OCI-LY7 (cell line): ENCODE data around the gene ZNF691. TPM values are rescaled to one million over a fixed set of nuclear protein-coding genes. Genes with fewer than 3 reads are reported as not detected.

Experiments used
- BruUV-seq: library from RNA; stranded (reverse); fragments of 400-500 nt; replicated peaks from 2 replicates; lab custom pipeline; 2021; lab: Mats Ljungman, UMichigan
- CTCF ChIA-PET: fragments of 300-600 bp; sonication (Branson Sonifier 250); formaldehyde crosslinking; loops from one replicate; lab custom pipeline; 2022; ENCODE audit warnings: antibody characterized with exemption; ENCODE audit not compliant: unreplicated experiment; lab: Charles Lee
- POLR2A ChIA-PET: fragments of 300-600 bp; sonication (Branson Sonifier 250); formaldehyde crosslinking; loops from one replicate; lab custom pipeline; 2022; ENCODE audit warnings: antibody characterized with exemption; lab: Charles Lee
- DNase-seq: peaks from one replicate; pipeline ENCODE4 v3.0.0-alpha.2; 2015; ENCODE audit warnings: low spot score
- H2AFZ ChIP-seq: fragments of 200-600 bp; sonication (generic), shearing (Covaris generic); 2 replicates; pipeline ENCODE4 v1.6.1; 2014; ENCODE audit warnings: mild to moderate bottlenecking, antibody characterized with exemption, low read length, moderate library complexity
- H3K27ac ChIP-seq: fragments of 200-600 bp; sonication (generic); 2 replicates; pipeline ENCODE4 v1.5.1; 2014; ENCODE audit warnings: mixed run types, low read depth, mild to moderate bottlenecking, moderate library complexity, low read length, inconsistent platforms; ENCODE audit not compliant: poor library complexity, severe bottlenecking
- H3K36me3 ChIP-seq: fragments of 200-600 bp; sonication (generic); 2 replicates; pipeline ENCODE4 v1.6.1; 2014; ENCODE audit warnings: mild to moderate bottlenecking, antibody characterized with exemption, low read length, moderate library complexity, mixed read lengths; ENCODE audit not compliant: insufficient read depth
- H3K4me1 ChIP-seq: fragments of 200-600 bp; sonication (generic); 2 replicates; pipeline ENCODE4 v1.5.1; 2014; ENCODE audit warnings: mild to moderate bottlenecking, low read length; ENCODE audit not compliant: insufficient read depth, poor library complexity, severe bottlenecking
- H3K4me2 ChIP-seq: fragments of 200-600 bp; sonication (generic); 2 replicates; pipeline ENCODE4 v1.6.1; 2014; ENCODE audit warnings: mild to moderate bottlenecking, low read length
- H3K4me3 ChIP-seq: fragments of 200-600 bp; sonication (generic); 2 replicates; pipeline ENCODE4 v1.5.1; 2014; ENCODE audit warnings: mild to moderate bottlenecking, low read depth, low read length; ENCODE audit not compliant: poor library complexity, severe bottlenecking
- H3K79me2 ChIP-seq: fragments of 200-600 bp; sonication (generic); 2 replicates; pipeline ENCODE4 v1.6.1; 2016; ENCODE audit warnings: low read depth, mild to moderate bottlenecking, low read length, moderate library complexity, mixed read lengths; ENCODE audit not compliant: insufficient read depth
- H3K9me2 ChIP-seq: fragments of 200-600 bp; sonication (generic); 2 replicates; pipeline ENCODE4 v1.6.1; 2016; ENCODE audit warnings: mild to moderate bottlenecking, low read length, mixed read lengths; ENCODE audit not compliant: insufficient read depth
- H3K9me3 ChIP-seq: fragments of 200-600 bp; sonication (generic); 2 replicates; pipeline ENCODE4 v1.6.1; 2014; ENCODE audit warnings: mild to moderate bottlenecking, mixed run types, low read length, mixed read lengths
- H4K20me1 ChIP-seq: fragments of 200-600 bp; sonication (generic); 2 replicates; pipeline ENCODE4 v1.6.1; 2014; ENCODE audit warnings: mild to moderate bottlenecking, antibody characterized with exemption, low read length, moderate library complexity, mixed read lengths; ENCODE audit not compliant: insufficient read depth
- EZH2phosphoT487 ChIP-seq: fragments of 200-600 bp; sonication (generic); IDR thresholded peaks from 2 replicates; pipeline ENCODE4 v1.6.1; 2018; ENCODE audit warnings: low read depth, borderline replicate concordance, mild to moderate bottlenecking, mixed run types, antibody characterized with exemption, low read length, moderate library complexity, mixed read lengths
- intact Hi-C: fragments of 100-400 bp; cut with micrococcal nuclease; formaldehyde crosslinking; loops from one replicate; pipeline ENCODE4 v1.10.0; 2022; ENCODE audit not compliant: unreplicated experiment
- total RNA-seq, 2 experiments: library from RNA; depleted of rRNA in 1 of 2; stranded (reverse); fragments of >200 nt in 1 of 2; shearing (Covaris generic) in 1 of 2; gene quantifications; 2 replicates each; pipeline ENCODE4 v1.2.3, GENCODE V29; 2014 to 2022
- TF ChIP-seq, protein P1 (sequence below): fragments of 200-600 bp; sonication (generic); conservative IDR thresholded peaks from 2 replicates; pipeline ENCODE4 v1.5.1; 2014; ENCODE audit warnings: mild to moderate bottlenecking, antibody characterized with exemption, low read length, moderate library complexity, mixed read lengths

Gene ZNF691
- total RNA-seq, 2 experiments from 2014 or later: 17.8 to 21.1 TPM

DNA sequence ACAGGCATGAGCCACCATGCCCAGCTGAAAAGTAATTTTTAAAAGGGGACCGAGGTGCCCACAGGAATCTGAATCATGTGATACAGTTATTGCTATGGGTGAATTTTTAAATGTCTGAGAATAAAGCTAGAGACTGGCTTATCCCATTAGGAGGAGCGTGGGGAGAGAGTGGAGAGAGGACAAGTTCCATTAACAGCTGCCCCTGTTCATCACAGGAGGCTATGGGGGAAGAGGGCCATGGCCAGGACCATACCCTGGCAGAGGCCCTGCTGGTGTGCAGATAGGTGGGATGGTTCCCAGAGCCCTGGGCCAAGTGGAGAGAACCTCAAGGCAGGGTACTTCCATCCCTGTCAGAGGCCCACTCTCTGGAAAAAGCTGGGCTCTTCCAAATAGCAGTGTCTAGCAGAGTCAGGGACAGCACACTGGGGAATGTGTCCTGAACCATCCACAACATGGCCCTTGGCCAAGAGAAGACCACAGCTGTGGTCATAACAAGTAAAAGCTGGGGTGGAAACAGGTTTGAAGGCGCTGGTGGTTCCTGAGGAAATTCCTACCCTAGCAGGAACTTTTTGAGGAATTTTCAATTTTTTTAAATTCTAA, 13.7 kb upstream of the ZNF691 start:
- Histone ChIP-seq H3K4me1 (no peaks in the 10 kb centered on the region), H3K9me3 (no peaks in the 10 kb centered on the region)
- intact Hi-C loops: no loop called here

DNA sequence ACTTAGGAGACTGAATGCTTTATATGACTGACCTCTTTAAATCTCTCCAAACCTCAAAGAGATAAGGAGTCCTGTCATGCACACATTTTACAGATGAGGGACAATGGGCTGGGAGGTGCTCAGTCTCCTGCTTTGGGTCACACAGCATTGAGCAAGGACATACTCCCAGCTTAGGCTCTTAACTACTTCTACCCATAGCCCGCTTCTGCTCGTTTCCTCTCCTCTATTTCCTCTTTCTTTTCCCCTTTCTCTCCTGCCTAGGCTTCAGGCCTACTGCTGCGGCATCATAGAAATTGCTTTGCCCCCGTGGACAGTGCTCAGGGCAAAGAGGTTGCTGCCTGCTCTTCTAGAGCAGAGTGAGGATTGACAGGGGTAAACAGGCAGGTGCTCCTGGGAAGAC, 12.4 kb upstream of the ZNF691 start:
- H3K79me2 ChIP-seq: no peaks in the 10 kb centered on the region
- ChIA-PET CTCF (no interaction called here), POLR2A (interaction anchor here (0.9 to 1.2 kb wide), 2 partner anchors 11 to 21 kb away, joined by 4 to 6 read pairs; no protein-coding TSS in a partner anchor)
- no peak overlapping the region for H3K4me3 ChIP-seq
- no peak for TF ChIP-seq EZH2phosphoT487
- TF ChIP-seq, protein P1, sequence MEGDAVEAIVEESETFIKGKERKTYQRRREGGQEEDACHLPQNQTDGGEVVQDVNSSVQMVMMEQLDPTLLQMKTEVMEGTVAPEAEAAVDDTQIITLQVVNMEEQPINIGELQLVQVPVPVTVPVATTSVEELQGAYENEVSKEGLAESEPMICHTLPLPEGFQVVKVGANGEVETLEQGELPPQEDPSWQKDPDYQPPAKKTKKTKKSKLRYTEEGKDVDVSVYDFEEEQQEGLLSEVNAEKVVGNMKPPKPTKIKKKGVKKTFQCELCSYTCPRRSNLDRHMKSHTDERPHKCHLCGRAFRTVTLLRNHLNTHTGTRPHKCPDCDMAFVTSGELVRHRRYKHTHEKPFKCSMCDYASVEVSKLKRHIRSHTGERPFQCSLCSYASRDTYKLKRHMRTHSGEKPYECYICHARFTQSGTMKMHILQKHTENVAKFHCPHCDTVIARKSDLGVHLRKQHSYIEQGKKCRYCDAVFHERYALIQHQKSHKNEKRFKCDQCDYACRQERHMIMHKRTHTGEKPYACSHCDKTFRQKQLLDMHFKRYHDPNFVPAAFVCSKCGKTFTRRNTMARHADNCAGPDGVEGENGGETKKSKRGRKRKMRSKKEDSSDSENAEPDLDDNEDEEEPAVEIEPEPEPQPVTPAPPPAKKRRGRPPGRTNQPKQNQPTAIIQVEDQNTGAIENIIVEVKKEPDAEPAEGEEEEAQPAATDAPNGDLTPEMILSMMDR: no peak
- H2AFZ ChIP-seq: no peak overlapping the region
- no peaks in the 10 kb centered on the region for H4K20me1 ChIP-seq
- no peaks in the 10 kb centered on the region for H3K36me3 ChIP-seq
- no peaks in the 10 kb centered on the region for H3K9me3 ChIP-seq
- H3K27ac ChIP-seq: no peak overlapping the region
- DNase-seq: no peak
- BruUV-seq: no TSS peak
- intact Hi-C loops: no loop called here
- H3K4me1 ChIP-seq: no peaks in the 10 kb centered on the region
- no peaks in the 10 kb centered on the region for H3K9me2 ChIP-seq
- H3K4me2 ChIP-seq: no peak overlapping the region

More for the DNA sequence above, 13.7 kb upstream of the ZNF691 start:
- Histone ChIP-seq H3K27ac (no peak overlapping the region), H3K9me2 (no peaks in the 10 kb centered on the region), H4K20me1 (no peaks in the 10 kb centered on the region), H3K4me2 (no peak overlapping the region), H3K4me3 (no peak overlapping the region), H3K79me2 (no peaks in the 10 kb centered on the region), H3K36me3 (no peaks in the 10 kb centered on the region), H2AFZ (no peak overlapping the region)
- TF ChIP-seq EZH2phosphoT487: no peak
- TF ChIP-seq, protein P1: no peak
- BruUV-seq: no TSS peak
- no peak for DNase-seq
- ChIA-PET CTCF (no interaction called here), POLR2A (interaction anchor here (1.0 to 1.4 kb wide), 3 partner anchors 13 to 20 kb away, joined by 4 to 6 read pairs (median 5); partner anchors contain the start of genes ERMAP, SVBP and ZNF691)

DNA sequence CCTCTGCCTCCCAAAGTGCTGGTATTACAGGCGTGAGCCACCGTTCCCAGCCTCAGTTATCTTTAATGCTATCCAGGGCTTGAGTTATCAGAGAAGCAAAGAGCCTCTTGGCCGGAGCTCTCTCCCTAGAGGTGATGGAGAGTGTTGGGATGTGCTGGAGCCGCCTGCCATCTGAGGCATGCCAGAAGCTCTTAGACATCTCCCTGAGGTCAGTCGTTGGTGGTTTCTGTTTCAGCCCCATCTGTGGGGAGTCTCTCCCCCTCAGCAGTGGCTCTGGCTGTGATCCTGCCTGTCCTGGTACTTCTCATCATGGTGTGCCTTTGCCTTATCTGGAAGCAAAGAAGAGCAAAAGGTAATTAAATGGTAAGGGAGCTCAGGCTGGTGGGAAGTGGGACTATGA, 11.6 kb upstream of the ZNF691 start:
- no peaks in the 10 kb centered on the region for H3K9me2 ChIP-seq
- H4K20me1 ChIP-seq: no peaks in the 10 kb centered on the region
- no peaks in the 10 kb centered on the region for H3K36me3 ChIP-seq
- H3K4me3 ChIP-seq: no peak overlapping the region
- POLR2A ChIA-PET: no interaction called here
- intact Hi-C loops: no loop called here
- no peak overlapping the region for H2AFZ ChIP-seq
- no TSS peak for BruUV-seq
- DNase-seq: no peak
- no peaks in the 10 kb centered on the region for H3K4me1 ChIP-seq
- H3K4me2 ChIP-seq: no peak overlapping the region
- no peaks in the 10 kb centered on the region for H3K9me3 ChIP-seq
- H3K79me2 ChIP-seq: no peaks in the 10 kb centered on the region
- TF ChIP-seq, protein P1: no peak
- no peak for TF ChIP-seq EZH2phosphoT487
- H3K27ac ChIP-seq: no peak overlapping the region
- CTCF ChIA-PET: no interaction called here
